Activated CD8-positive, alpha-beta memory T cell treated with anti-CD3 and anti-CD28 coated beads, Interleukin-2, amount 50 U/mL, for 1 hour (primary cell): ENCODE measurements around the gene MT1G.
"Not testable (repeated sequence)": the region's sequence is repeated elsewhere in the genome, so short reads cannot be mapped to it uniquely, and the experiment has no call there.

ENCODE experiments used
- DNase-seq: peaks from one replicate; pipeline ENCODE4 v3.0.0-alpha.2; 2020; ENCODE audit errors: extremely low read depth

MT1G gene

DNA sequence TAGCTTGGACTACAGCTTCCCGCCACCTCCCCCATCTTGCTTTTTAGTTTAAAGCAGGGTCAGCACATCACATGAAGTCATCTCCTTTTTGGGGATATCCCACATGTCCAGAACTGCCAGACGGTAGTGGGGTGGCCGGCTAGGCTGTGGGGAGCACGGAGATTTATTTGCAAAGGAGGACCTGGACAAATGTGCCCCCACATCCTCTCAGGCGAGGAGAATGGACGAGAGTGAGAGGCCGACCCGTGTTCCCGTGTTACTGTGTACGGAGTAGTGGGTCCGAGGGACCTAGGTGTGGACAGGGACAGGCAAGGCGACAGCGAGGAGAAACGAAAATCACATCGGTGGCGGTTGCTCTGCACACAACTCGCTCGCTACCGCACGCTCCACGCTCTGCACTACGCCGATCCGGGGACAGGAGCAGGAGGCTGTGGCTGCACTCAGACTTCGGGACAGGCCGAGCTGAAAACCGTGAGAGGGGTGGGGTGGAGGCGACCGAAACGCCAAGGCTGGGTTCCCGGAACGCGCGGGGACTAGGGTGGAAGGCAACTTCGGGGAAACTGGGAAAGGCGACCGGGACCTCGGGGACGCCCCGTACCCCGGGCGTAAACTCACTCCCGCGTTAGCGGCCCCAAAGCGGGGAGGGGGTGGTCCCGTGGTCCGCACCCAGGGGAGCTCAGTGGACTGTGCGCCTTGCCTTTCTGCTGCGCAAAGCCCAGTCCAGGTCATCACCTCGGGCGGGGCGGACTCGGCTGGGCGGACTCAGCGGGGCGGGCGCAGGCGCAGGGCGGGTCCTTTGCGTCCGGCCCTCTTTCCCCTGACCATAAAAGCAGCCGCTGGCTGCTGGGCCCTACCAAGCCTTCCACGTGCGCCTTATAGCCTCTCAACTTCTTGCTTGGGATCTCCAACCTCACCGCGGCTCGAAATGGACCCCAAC lies 29.8 kb downstream of the MT1G start, which contains the start of gene MT1A:
MT1A (plus strand) TSS at position 853 of the 937 bp plus-strand sequence; CDS start at position 926, 73 bp downstream.
- no peak for DNase-seq

DNA sequence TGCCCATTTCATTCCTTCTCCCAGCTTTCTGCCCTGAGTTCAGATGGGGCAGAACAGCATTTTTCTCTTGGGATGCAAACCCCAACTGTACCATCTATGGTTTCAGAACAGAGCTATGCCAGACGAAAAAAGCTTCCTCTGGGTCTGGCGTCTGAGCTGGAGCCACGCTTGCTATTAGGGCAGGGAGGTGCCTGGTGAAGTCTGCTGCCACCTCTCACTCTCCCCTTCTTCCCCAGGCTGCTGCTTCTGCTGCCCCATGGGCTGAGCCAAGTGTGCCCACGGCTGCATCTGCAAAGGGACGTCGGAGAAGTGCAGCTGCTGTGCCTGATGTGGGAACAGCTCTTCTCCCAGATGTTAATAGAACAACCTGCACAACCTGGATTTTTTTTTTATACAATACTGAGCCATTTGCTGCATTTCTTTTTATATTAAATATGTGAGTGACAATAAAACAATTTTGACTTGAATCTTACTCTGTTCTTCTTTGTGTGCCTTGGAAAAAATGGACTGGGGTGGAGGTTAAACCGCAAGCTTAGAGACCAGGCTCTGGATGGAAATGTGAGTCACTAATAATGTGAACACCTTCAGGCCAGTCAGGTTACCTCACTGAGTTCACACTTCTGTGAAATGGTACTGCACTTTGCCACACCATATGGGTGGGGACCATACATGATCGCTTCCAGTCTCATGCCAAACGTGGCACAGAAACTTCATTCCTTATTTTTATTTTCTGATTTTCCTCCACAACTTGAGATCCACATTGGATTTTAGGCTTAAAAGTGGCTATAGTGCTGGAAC lies 31.1 kb downstream of the MT1G start:
- DNase-seq = no peak

DNA sequence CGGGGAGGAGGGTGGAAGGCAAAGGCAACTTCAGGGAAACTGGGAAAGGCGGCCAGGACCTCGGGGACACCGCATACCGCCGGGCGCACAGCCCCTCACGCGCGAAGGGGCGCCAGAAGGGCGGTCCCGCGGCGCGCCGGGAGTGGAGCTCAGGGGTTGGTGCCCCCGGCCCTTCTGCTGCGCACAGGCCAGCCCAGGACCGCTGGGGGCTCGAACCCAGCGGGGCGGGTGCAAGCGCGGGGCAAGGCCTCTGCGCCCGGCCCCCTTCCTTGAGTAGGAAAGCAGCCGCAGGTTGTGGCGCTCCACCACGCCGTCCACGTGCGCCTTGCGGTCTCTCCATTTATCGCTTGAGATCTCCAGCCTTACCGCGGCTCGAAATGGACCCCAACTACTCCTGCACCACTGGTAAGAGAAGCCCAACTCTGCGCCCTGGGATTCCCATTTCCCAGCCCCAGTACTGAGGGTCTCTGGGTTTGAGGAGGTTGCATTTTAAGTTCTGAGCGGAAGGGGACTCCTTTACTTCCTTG lies 32.4 kb downstream of the MT1G start:
- DNase-seq = no peak

DNA sequence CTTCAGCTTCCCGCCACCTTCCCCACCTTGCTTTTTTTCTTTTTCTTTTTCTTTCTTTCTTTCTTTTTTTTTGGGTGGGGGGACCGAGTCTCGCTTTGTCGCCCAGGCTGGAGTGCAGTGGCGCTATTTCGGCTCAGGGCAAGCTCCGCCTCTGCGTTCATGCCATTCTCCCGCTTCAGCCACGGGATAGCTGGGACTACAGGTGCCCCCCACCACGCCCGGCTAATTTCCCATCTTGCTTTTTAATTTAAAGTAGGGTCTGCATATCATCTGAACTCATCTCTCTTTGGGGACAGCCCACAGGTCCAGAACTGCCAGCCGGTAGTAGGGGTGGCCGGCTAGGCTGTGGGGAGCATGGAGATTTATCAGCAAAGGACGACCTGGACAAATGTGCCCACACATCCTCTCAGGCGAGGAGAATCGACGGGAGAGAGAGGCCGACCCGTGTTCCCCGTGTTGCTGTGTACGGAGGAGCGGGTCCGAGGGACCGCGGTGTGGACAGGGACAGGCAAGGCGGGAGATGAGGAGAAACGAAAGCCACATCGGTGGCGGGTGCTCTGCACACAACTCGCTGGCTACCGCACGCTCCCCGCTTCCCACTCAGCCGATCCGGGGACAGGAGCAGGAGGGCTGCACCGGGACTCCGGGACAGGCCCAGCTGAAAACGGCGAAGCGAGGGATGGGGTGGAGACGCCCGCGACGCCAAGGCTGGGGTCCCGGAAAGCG lies 33.0 kb downstream of the MT1G start:
- no peak for DNase-seq

DNA sequence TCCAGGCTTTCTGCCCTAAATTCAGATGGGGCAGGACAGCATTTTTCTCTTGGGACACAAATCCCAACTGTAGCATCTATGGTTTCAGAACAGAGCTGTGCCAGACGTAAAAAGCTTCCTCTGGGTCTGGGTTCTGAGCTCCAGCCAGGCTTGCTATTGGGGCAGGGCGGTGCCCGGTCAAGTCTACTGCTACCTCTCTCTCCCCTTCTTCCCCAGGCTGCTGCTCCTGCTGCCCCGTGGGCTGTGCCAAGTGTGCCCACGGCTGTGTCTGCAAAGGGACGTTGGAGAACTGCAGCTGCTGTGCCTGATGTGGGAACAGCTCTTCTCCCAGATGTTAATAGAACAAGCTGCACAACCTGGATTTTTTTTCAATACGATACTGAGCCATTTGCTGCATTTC lies 34.3 kb downstream of the MT1G start:
- no peak for DNase-seq

DNA sequence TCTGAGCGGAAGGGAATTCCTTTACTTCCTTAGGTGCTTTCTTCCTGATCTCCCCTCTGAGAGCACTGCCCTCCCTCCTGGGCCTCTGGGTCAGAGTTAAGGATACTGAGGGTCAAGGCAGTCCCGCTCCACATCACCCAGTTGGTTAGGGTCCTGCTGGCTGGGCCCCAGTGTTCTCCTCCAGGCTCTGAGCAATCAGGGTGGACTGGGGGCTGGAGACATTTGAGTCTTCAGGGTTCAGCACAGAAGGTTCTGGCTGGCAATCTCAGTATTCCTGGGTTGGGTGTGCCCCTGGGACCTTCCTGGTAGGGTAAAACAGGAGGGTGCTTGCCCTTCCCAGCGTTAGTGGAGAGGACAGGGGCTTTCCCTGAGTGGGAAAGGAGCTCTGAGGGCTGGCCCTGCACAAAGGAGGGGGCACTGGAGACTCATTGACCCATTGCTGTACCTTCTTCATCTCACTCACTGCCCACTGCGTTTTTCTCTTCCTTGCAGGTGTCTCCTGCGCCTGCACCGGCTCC lies 35.0 kb downstream of the MT1G start:
- DNase-seq = no peak

DNA sequence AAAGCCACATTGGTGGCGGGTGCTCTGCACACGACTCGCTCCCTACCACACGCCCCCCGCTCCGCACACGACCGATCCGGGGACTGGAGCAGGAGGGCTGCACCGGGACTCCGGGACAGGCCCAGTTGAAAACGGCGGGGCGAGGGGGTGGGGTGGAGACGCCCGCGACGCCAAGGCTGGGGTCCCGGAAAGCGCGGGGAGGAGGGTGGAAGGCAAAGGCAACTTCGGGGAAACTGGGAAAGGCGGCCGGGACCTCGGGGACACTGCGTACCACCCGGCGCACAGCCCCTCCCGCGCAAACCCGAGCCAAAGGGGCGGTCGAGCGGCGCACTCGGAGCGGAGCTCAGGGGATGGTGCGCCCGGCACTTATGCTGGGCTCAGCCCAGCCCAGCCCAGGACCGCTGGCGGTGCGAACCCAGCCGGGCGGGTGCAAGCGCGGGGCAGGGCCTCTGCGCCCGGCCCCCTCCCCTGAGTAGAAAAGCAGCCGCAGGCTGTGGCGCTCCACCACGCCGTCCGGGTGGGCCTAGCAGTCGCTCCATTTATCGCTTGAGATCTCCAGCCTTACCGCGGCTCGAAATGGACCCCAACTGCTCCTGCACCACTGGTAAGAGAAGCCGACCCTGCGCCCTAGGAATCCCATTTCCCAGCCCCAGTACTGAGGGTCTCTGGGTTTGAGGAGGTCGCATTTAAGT lies 35.6 kb downstream of the MT1G start, which contains the start of gene MT1M:
MT1M (plus strand) TSS at position 504 of the 692 bp plus-strand sequence; CDS start at position 577, 73 bp downstream.
- no peak for DNase-seq

DNA sequence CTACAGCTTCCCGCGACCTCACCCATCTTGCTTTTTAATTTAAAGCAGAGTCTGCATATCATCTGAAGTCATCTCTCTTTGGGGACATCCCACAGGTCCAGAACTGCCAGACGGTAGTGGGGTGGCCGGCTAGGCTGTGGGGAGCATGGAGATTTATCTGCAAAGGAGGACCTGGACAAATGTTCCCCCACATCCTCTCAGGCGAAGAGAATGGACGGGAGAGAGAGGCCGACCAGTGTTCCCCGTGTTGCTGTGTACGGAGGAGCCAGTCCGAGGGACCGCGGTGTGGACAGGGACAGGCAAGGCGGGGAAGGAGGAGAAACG lies 36.1 kb downstream of the MT1G start:
- no peak for DNase-seq

DNA sequence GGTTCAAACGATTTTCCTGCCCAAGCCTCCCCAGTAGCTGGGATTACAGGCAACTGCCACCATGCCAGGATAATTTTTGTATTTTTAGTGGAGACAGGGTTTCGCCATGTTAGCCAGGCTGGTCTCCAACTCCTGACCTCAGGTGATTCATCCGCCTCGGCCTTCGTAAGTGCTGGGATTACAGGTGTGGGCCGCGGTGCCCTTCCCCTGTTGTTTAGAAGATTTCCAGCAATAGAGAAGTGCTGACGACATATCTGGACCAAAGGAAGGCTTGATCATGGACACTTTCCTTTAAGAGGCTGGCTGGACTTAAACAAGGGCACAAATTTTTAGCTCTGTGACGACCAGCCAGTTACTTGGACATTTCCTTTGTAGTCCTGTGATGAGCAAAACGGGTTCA lies 36.7 kb downstream of the MT1G start:
- DNase-seq = no peak

DNA sequence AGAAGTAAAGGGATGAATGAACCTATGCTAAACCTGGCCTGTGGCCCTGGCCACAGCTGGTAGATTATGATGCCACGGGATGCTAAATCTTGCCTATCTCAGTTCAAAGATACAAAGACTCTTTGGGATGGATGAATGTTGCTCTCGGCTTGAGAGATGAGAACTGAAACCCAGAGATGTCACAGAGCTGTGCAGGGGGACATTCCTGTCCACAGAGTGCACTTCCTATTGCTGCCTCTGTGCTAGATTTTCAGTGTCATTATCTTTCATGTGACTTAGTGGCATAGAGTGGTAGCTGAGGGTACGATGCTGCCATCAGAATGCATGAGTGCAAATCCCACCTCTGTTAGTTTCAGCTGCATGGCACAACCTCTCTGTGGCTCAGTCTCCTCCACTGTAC lies 37.7 kb downstream of the MT1G start:
- no peak for DNase-seq

DNA sequence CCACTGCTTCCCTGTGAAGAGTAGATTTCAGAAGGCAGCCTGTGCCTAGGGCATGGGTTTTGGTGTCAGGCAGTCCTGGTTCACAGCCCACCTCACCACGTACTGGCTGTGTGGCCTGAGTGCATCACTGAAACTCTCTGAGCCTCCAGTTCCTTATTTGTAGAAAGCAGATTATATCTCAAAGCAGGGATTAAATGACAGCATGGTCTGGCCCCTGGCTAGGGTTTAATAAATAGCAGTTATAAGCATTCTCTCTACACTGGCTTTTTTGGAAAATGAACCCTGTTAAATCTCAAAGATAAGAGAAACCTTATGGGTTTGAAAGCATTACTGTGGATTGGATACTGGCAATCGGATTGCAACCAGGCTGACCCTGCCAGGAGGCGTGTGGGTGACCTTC lies 38.3 kb downstream of the MT1G start:
- DNase-seq = no peak

DNA sequence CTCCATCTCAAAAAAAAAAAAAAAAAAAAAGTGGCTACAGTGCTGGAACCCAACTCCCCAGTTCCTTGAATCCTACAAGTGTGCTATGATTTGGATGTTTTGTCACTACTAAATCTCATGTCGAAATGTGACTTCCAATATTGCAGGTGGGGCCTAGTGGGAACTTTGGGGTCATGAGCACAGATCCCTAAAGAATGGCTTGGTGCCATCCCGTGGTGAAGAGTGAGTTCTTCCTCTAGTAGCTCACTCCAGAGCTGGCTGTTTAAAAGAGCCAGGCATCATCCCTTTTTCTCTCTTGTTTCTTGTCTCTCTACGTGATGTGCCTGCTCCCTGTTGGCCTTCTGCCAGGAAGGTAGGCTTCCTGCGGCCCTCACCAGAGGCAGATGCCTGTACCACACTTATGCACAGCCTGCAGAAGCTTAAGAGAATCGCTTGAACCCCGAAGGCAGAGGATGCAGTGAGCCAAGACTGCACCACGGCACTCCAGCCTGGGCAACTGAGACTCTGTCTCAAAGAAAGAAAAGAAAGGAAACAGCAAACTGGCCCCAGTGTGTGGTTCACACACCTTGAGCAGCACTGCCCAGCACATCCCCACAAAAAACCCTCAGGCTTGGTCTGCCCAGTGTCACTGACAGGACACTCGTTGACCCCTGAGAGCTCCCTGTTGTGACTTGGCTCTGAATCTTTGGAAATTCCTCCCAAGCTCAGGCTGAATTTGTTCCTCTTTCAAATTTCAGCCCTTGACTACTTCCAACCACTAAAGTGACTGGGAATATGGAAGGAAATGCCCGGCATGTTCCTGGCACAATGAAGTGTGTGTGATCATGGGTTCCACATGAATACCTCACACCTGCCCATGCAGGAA lies 39.1 kb downstream of the MT1G start:
- DNase-seq = no peak

DNA sequence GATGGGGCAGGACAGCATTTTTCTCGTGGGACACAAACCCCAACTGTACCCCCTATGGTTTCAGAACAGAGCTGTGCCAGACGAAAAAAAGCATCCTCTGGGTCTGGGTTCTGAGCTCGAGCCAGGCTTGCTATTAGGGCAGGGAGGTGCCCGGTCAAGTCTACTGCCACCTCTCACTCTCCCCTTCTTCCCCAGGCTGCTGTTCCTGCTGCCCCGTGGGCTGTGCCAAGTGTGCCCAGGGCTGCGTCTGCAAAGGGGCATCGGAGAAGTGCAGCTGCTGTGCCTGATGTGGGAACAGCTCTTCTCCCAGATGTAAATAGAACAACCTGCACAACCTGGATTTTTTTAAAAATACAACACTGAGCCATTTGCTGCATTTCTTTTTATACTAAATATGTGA lies 41.2 kb downstream of the MT1G start:
- no peak for DNase-seq

DNA sequence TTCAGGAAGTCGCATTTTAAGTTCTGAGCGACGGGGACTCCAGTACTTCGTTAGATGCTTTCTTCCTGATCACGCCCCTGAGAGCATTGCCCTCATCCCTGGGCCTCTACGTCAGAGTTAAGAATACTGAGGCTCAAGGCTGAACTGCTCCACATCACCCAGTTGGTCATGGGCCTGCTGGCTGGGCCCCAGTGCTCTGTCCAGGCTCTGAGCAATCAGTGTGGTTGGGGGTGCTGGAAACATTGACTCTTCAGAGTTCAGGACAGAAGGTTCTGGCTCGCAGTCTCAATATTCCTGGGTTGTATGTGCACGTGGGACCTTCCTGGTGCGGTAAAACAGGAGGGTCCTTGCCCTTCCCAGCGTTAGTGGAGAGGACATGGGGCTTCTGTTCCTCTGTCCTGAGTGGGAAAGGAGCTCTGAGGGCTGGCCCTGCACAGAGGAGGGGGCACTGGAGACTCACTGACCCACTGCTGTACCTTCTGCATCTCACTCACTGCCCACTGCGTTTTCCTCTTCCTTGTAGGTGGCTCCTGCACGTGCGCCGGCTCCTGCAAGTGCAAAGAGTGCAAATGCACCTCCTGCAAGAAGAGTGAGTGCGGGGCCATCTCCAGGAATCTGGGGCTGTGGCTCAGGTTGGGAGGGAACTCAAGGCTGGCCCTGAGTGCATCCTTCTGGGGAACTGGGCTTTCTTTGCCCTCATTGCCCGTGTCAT lies 41.8 kb downstream of the MT1G start:
- no peak for DNase-seq

DNA sequence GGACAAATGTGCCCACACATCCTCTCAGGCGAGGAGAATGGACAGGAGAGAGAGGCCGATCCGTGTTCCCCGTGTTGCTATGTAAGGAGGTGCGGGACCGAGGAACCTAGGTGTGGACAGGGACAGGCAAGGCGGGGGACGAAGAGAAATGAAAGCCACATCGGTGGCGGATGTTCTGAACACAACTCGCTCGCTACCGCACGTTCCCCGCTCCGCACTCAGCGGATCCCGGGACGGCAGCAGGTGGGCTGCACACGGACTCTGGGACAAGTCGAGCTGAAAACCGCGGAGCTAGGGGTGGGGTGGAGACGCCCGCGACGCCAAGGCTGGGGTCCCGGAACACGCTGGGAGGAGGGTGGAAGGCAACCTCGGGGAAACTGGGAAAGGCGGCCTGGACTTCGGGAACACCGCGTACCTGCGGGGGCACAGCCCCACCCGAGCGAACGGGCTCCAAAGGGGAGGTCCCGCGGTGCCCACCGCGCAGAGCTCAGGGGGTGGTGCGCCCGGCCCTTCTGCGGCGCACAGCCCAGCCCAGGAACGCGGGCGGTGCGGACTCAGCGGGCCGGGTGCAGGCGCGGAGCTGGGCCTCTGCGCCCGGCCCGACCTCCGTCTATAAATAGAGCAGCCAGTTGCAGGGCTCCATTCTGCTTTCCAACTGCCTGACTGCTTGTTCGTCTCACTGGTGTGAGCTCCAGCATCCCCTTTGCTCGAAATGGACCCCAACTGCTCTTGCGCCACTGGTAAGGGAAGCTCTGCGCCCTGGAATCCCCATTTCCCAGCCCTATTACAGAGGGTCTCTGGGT lies 42.5 kb downstream of the MT1G start, which contains the start of gene MT1E:
MT1E (plus strand) TSS at position 642 of the 803 bp plus-strand sequence; CDS start at position 713, 71 bp downstream.
- DNase-seq = no peak

DNA sequence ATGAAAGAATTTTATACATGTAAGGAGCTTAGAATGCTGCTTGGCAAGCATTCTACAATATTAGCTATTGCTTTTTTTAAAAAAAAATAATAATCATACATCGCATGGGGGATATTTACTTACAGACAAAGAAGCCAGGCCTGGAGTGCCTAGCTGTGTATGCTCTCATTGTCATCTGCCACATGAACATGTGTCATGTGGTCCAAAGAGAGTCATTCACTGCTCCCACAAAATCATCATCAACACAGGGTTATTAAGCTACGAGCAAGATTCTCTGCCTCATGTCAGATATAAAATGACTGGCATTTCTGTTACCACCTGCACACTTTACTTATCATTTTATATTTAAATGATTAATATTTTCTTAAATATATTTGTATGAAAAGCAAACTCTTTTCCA lies 44.2 kb downstream of the MT1G start:
- DNase-seq = no peak

DNA sequence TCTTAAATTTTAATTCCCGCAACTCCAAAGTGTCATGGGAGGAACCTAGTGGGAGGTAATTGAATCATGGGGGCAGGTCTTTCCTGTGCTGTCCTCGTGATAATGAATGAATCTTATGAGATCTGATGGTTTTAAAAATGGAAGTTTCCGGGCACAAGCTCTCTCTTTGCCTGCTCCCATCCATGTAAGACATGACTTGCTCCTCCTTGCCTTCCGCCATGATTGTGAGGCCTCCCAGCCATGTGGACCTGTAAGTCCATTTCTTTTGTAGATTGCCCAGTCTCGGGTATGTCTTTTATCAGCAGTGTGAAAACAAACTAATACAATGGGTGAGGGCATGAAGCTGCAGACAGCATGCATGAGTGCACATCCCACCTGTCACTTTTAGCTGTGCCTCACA lies 44.7 kb downstream of the MT1G start:
- DNase-seq = not testable (repeated sequence)

DNA sequence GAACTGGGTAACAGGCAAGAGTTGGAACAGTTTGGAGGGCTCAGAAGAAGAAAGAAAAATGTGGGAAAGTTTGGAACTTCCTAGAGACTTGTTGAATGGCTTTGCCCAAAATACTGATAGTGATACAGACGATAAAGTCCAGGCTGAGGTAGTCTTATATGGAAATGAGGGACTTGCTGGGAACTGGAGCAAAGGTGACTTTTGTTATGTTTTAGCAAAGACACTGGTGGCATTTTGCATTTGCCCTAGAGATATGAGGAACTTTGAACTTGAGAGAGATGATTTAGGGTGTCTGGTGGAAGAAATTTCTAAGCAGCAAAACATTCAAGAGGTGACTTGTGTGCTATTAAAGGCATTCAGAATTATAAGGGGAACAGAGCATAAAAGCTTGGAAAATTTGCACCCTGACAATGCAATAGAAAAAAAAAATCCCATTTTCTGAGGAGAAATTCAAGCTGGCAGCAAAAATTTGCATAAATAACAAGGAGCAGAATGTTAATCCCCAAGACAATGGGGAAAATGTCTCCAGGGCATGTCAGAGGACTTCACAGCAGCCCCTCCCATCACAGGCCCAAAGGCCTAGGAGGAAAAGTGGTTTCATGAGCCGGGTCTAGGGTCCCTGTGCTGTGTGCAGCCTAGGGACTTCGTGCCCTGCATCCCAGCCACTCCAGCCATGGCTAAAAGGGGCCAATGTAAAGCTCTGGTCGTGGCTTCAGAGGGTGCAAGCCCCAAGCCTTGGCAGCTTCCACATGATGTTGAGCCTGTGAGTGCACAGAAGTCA lies 46.0 kb downstream of the MT1G start:
- not testable (repeated sequence) for DNase-seq
